ENCODE measurements around the gene DLGAP4. TPM values are rescaled to one million over a fixed set of nuclear protein-coding genes. Genes with fewer than 3 reads are reported as not detected.

Gene DLGAP4
- total and polyA plus RNA-seq, 7 donors = 53.5 to 151 (median 90.4) TPM

DNA sequence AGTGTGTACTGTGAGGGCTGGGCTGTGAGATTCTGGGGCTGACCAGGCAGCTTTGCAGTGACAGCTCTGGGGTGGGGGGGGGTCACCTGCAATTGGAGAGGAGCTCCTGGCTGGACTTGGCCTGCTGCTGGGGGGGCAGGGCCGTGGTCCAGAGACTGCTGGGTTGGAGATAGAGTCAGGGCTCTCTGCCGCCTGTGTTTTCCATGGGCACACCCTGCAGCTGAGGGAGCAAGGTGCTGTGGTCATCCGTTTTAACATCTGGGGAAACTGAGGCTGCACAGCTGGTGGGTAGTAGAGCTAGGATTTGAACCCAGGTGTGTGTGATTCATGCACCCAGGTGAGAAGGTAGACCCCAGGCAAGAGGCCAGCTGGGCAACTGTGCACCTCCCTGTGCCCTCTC, 7.3 kb downstream of the DLGAP4 start:
- Histone ChIP-seq H3K9me3 (no peaks in the 10 kb centered on the region), H3K27me3 (ENCODE audit: insufficient read depth in 3 of 3, low read length in 2 of 3) (peaks cover 0 to 46% (median 20%) of the 10 kb centered on the region in 3 donors), H3K4me3 (no peak overlapping the region), H3K27ac (no peak overlapping the region), H3K4me1 (no peaks in the 10 kb centered on the region), H3K36me3 (ENCODE audit: insufficient read depth in 1 of 2, low read depth in 1 of 2) (no peaks in the 10 kb centered on the region)
- WGBS, 3 donors = 68 to 72% (median 68%) methylated on average over 3 of the region's 3 CpGs
- DNase-seq = peak in 1 of 2 donors; percentile 21
- intact Hi-C loops (cut with DNase I) = no loop called here
- TF ChIP-seq, protein P1, sequence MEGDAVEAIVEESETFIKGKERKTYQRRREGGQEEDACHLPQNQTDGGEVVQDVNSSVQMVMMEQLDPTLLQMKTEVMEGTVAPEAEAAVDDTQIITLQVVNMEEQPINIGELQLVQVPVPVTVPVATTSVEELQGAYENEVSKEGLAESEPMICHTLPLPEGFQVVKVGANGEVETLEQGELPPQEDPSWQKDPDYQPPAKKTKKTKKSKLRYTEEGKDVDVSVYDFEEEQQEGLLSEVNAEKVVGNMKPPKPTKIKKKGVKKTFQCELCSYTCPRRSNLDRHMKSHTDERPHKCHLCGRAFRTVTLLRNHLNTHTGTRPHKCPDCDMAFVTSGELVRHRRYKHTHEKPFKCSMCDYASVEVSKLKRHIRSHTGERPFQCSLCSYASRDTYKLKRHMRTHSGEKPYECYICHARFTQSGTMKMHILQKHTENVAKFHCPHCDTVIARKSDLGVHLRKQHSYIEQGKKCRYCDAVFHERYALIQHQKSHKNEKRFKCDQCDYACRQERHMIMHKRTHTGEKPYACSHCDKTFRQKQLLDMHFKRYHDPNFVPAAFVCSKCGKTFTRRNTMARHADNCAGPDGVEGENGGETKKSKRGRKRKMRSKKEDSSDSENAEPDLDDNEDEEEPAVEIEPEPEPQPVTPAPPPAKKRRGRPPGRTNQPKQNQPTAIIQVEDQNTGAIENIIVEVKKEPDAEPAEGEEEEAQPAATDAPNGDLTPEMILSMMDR (IDR thresholded peaks at IDR 0.05) = no peak
- ATAC-seq = no peak

DNA sequence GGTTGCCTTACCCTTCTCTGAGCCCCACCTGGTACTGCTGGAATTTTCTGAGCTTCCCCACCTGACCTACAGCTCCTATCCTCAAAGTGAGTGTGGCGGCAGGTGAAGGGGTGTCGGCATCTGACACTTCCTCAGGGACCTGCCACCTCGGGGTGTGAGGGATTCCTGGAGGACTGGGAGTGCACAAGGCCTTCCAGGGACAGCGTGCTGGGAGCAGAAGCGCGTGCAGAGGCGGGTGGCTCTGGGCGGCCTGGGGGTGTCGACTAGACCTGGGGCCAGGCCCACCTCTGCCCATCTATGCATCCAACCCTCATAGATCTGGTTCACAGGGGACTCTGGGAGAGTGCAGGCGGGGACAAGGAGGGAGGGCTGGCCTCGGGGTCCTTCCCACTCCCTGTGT, 7.8 kb downstream of the DLGAP4 start:
- H3K4me1 ChIP-seq = no peaks in the 10 kb centered on the region
- peak in 1 of 2 donors; percentile 54 for DNase-seq
- peaks cover 0 to 42% (median 20%) of the 10 kb centered on the region in 3 donors for H3K27me3 ChIP-seq (ENCODE audit: insufficient read depth in 3 of 3, low read length in 2 of 3)
- no peaks in the 10 kb centered on the region for H3K36me3 ChIP-seq (ENCODE audit: insufficient read depth in 1 of 2, low read depth in 1 of 2)
- H3K9me3 ChIP-seq = no peaks in the 10 kb centered on the region
- WGBS, 3 donors = 65 to 69% (median 68%) methylated on average over 10 to 11 of the region's 11 CpGs
- TF ChIP-seq, protein P1 (IDR thresholded peaks at IDR 0.05) = no peak
- intact Hi-C loops (cut with DNase I) = no loop called here
- H3K27ac ChIP-seq = no peak overlapping the region
- ATAC-seq = no peak
- no peak overlapping the region for H3K4me3 ChIP-seq

DNA sequence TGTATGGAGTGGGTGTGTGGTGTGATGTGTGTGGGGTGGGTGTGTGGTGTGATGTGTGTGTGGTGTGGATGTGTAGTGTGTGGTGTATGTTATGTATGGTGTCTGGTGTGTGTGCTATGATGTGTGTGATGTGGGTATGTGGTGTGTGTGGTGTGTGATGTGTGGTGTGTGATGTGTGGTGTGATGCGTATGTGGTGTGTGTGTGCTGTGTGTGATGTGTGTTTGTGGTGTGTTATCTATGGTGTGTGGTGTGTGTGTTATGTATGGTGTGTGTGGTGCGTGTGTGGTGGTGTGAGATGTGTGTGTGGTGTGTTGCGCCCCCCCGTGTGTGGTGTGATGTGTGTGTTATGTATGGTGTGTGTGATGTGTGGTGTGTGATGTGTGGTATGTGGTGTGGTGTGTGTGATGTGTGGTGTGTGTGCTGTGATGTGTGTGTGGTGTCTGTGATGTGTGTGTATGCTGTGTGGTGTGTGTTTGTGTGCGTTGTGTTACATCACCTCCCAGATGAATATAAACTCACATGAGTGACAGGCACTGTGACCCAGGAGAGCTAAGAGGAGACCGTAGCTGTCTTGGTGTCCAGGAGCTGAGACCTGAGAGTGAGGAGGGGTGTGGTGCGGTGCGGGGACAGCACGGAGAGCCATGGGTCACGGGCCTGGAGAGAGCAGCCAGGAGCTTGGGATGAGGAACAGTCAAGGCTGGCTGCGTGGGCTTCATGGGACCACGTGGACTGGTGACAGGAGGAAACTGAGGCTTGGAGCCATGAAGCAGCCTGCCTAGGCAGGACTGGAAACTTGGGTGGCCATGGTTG, 8.8 kb downstream of the DLGAP4 start:
- intact Hi-C loops (cut with DNase I) = no loop called here
- Histone ChIP-seq H3K4me3 (no peak overlapping the region), H3K27me3 (ENCODE audit: insufficient read depth in 3 of 3, low read length in 2 of 3) (peaks cover 0 to 34% (median 15%) of the 10 kb centered on the region in 3 donors), H3K4me1 (no peaks in the 10 kb centered on the region), H3K36me3 (ENCODE audit: insufficient read depth in 1 of 2, low read depth in 1 of 2) (no peaks in the 10 kb centered on the region), H3K9me3 (no peaks in the 10 kb centered on the region), H3K27ac (no peak overlapping the region)
- TF ChIP-seq, protein P1 (IDR thresholded peaks at IDR 0.05) = no peak
- ATAC-seq = no peak
- peak in 1 of 2 donors; percentile 30 for DNase-seq
- WGBS, 3 donors = 38 to 45% (median 42%) methylated on average over 11 of the region's 12 CpGs

DNA sequence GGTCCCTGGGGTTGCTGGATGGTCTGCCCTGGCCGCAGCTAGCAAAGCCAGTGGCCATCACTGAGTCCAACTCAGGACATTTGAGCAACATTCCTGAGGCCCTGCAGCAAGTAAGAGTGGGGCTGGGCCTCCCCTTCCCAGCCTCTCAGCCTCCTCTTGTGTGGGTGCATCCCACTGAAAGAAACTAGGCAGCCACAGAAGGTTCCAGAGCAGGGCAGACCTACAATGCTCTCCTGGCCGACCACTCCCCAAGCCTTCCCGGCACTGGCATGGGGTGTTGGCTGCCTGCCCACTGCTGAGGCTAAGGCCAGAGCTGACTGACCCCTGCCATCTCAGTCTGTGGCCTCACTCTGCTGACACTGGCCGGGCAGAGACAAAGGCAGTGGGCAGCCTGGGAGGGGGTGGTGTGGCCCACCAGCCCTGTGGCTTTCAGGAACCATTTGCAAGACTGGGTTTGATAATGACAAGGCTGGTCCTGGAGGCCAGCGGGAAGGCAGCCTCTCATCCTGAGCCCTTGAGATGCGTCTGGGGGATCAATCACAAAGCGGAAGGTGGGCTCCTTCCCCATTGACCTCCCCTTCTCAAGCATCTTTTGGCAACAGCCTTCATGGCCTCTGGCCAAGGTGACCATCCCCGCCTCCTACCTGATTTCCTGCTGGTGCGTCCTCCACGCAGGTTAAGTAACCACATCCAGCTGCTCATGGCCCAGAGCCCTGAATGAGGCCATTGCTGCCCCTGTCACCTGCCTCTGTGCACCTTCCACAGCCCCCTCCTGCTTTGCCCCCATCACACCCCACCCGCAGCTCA, 9.6 kb downstream of the DLGAP4 start:
- peak in 1 of 2 donors; percentile 41 for DNase-seq
- no peaks in the 10 kb centered on the region for H3K4me1 ChIP-seq
- TF ChIP-seq, protein P1 (IDR thresholded peaks at IDR 0.05) = no peak
- no peaks in the 10 kb centered on the region for H3K9me3 ChIP-seq
- 54 to 56% (median 54%) methylated on average over 11 of the region's 11 CpGs for WGBS, 3 donors
- no peaks in the 10 kb centered on the region for H3K36me3 ChIP-seq (ENCODE audit: insufficient read depth in 1 of 2, low read depth in 1 of 2)
- peaks cover 0 to 26% (median 12%) of the 10 kb centered on the region in 3 donors for H3K27me3 ChIP-seq (ENCODE audit: insufficient read depth in 3 of 3, low read length in 2 of 3)
- H3K4me3 ChIP-seq = no peak overlapping the region
- ATAC-seq = peak in 1 of 4 donors; percentile 25
- intact Hi-C loops (cut with DNase I) = no loop called here
- no peak overlapping the region for H3K27ac ChIP-seq

Data from psoas muscle (tissue), 8 donors.